MCF 10A (cell line): Measurements from ENCODE around the gene ABCC8. TPM values are rescaled to one million over a fixed set of nuclear protein-coding genes. Genes with fewer than 3 reads are reported as not detected.

Source experiments
- BruUV-seq: library from RNA; stranded (reverse); fragments of 400-500 nt; replicated peaks from 2 replicates; lab custom pipeline; 2021; lab: Mats Ljungman, UMichigan
- CTCF ChIA-PET: fragments of 300-600 bp; sonication (Branson Sonifier 250); formaldehyde crosslinking; extraction: SDS; loops from one replicate; lab custom pipeline; 2021; ENCODE audit warnings: antibody characterized with exemption, inconsistent platforms; lab: Yijun Ruan, JAX
- POLR2A ChIA-PET: fragments of 300-600, 350-650 bp; sonication (Branson Sonifier 250); formaldehyde crosslinking; extraction: SDS; loops from one replicate; lab custom pipeline; 2020; ENCODE audit warnings: antibody characterized with exemption, inconsistent platforms; lab: Yijun Ruan, JAX
- DNase-seq: peaks from one replicate; pipeline ENCODE4 v3.0.0-alpha.2; 2018; ENCODE audit not compliant: unreplicated experiment
- H3K27ac Mint-ChIP-seq: one replicate; pipeline ENCODE4 v1.8.0; 2022; ENCODE audit warnings: mild to moderate bottlenecking, low read depth, mixed read lengths; ENCODE audit not compliant: unreplicated experiment
- H3K27me3 Mint-ChIP-seq: one replicate; pipeline ENCODE4 v1.8.0; 2022; ENCODE audit warnings: mixed read lengths; ENCODE audit not compliant: insufficient read depth, unreplicated experiment
- H3K36me3 Mint-ChIP-seq: one replicate; pipeline ENCODE4 v1.8.0; 2022; ENCODE audit warnings: mild to moderate bottlenecking, moderate library complexity, mixed read lengths; ENCODE audit not compliant: insufficient read depth, unreplicated experiment
- H3K4me1 Mint-ChIP-seq: one replicate; pipeline ENCODE4 v1.8.0; 2022; ENCODE audit warnings: mixed read lengths; ENCODE audit not compliant: insufficient read depth, unreplicated experiment
- H3K4me3 Mint-ChIP-seq: one replicate; pipeline ENCODE4 v1.8.0; 2022; ENCODE audit warnings: mild to moderate bottlenecking, moderate library complexity, mixed read lengths; ENCODE audit not compliant: unreplicated experiment
- H3K9me3 Mint-ChIP-seq: one replicate; pipeline ENCODE4 v1.8.0; 2022; ENCODE audit warnings: mixed read lengths; ENCODE audit not compliant: unreplicated experiment
- CTCF ChIP-seq: fragments of 200-600 bp; IDR thresholded peaks from one replicate; pipeline ENCODE4 v1.8.0; 2022; ENCODE audit warnings: antibody characterized with exemption, mild to moderate bottlenecking; ENCODE audit not compliant: unreplicated experiment
- intact Hi-C: fragments of 100-400 bp; cut with micrococcal nuclease; formaldehyde crosslinking; loops from 2 replicates; pipeline ENCODE4 v1.14.1; 2022
- total RNA-seq: library from RNA; stranded (reverse); gene quantifications from 2 replicates; pipeline ENCODE4 v1.2.3, GENCODE V29; 2022

ABCC8 gene
- total RNA-seq, 1 experiment from 2014 or later = not detected

GRCh38 chr11:17439316-17439782, 37.3 kb downstream of the ABCC8 start:
- no peaks in the 10 kb centered on the region for H3K36me3 Mint-ChIP-seq
- peaks cover 56% of the 10 kb centered on the region for H3K27me3 Mint-ChIP-seq
- no peak overlapping the region for H3K4me3 Mint-ChIP-seq
- no peak overlapping the region for H3K27ac Mint-ChIP-seq
- no peak for DNase-seq
- no peaks in the 10 kb centered on the region for H3K9me3 Mint-ChIP-seq
- H3K4me1 Mint-ChIP-seq = no peaks in the 10 kb centered on the region
- BruUV-seq = no TSS peak
- no peak for TF ChIP-seq CTCF
- intact Hi-C loops = no loop called here
- ChIA-PET CTCF (interaction anchor here (0.8 to 1.6 kb wide), 2 partner anchors 32 to 88 kb away, joined by 3 to 4 read pairs; no protein-coding TSS in a partner anchor), POLR2A (interaction anchor here (0.6 kb wide), 1 partner anchor 55 kb away, joined by 6 read pairs; no protein-coding TSS in a partner anchor)

- intact Hi-C loops = no loop called here
- Mint-ChIP-seq H3K4me3 (no peak overlapping the region), H3K9me3 (no peaks in the 10 kb centered on the region), H3K27me3 (peaks cover 41% of the 10 kb centered on the region), H3K36me3 (no peaks in the 10 kb centered on the region), H3K4me1 (no peaks in the 10 kb centered on the region), H3K27ac (no peak overlapping the region)
- no peak for DNase-seq
- no TSS peak for BruUV-seq
- ChIA-PET POLR2A (no interaction called here), CTCF (interaction anchor here (0.7 to 0.8 kb wide), 2 partner anchors 50 to 54 kb away, joined by 3 to 4 read pairs; no protein-coding TSS in a partner anchor)
- no peak for TF ChIP-seq CTCF
Observed at GRCh38 chr11:17437366-17437765, 39.3 kb downstream of the ABCC8 start.

GRCh38 chr11:17434108-17434507, 42.5 kb downstream of the ABCC8 start:
- ChIA-PET POLR2A (no interaction called here), CTCF (no interaction called here)
- no peaks in the 10 kb centered on the region for H3K36me3 Mint-ChIP-seq
- no peak for DNase-seq
- no peaks in the 10 kb centered on the region for H3K9me3 Mint-ChIP-seq
- H3K27me3 Mint-ChIP-seq = peaks cover 8% of the 10 kb centered on the region
- no peak overlapping the region for H3K4me3 Mint-ChIP-seq
- H3K27ac Mint-ChIP-seq = no peak overlapping the region
- no TSS peak for BruUV-seq
- no peaks in the 10 kb centered on the region for H3K4me1 Mint-ChIP-seq
- intact Hi-C loops = no loop called here
- TF ChIP-seq CTCF = no peak

- Mint-ChIP-seq H3K4me3 (no peak overlapping the region), H3K27me3 (peaks cover 10% of the 10 kb centered on the region), H3K9me3 (no peaks in the 10 kb centered on the region), H3K27ac (no peak overlapping the region), H3K36me3 (no peaks in the 10 kb centered on the region), H3K4me1 (no peaks in the 10 kb centered on the region)
- CTCF ChIA-PET = interaction anchor here (0.5 to 1.1 kb wide), 2 partner anchors 56 to 89 kb away, joined by 3 to 5 read pairs; no protein-coding TSS in a partner anchor
- intact Hi-C loops = no loop called here
- no TSS peak for BruUV-seq
- no peak for TF ChIP-seq CTCF
- POLR2A ChIA-PET = no interaction called here
- DNase-seq = no peak
Observed at GRCh38 chr11:17432002-17432401, 44.6 kb downstream of the ABCC8 start.
